GM12892 (cell line): Measurements from ENCODE around the gene RANBP1.

Experiments used
- POLR2A ChIP-seq: IDR thresholded peaks from 2 replicates; pipeline ENCODE4 v1.6.1; 2011; ENCODE audit warnings: low read depth, low read length, control low read depth
- POLR2AphosphoS5 ChIP-seq: IDR thresholded peaks from 2 replicates; pipeline ENCODE4 v1.6.1; 2011; ENCODE audit warnings: low read depth, low read length, control low read depth
- TAF1 ChIP-seq: IDR thresholded peaks from 2 replicates; pipeline ENCODE4 v1.6.1; 2011; ENCODE audit warnings: low read depth, mild to moderate bottlenecking, control low read depth, low read length, borderline replicate concordance

DNA sequence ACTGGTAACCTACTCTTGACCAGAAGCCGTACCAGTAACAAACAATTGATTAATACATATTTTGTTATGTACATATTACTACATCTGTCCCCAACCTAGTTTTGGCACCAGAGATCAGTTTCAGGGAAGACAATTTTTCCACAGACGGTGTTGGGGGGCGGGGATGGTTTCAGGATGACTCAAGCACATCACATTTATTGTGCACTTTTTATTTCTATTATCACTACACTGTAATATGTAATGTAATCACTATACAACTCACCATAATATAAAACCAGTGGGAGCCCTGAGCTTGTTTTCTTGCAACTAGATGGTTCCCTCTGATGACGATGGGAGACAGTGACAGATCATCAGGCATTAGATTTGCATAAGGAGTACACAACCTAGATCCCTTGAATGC lies 20.4 kb upstream of the RANBP1 start:
- TF ChIP-seq POLR2A = no peak
- TF ChIP-seq POLR2AphosphoS5 = no peak
- TF ChIP-seq TAF1 = no peak
